SHP77 treated with DMSO at 0.1 percent for 48 hours (cell line): Measurements from ENCODE around the gene POGK.
"Not testable (repeated sequence)": the region's sequence is repeated elsewhere in the genome, so short reads cannot be mapped to it uniquely, and the experiment has no call there.

Experiments used
- DNase-seq: peaks from one replicate; lab custom pipeline; 2025; lab: John Stamatoyannopoulos, UW

POGK gene

GRCh38 chr1:166857995-166858394 lies 18.7 kb downstream of the POGK start:
- no peak for DNase-seq

GRCh38 chr1:166858726-166859419 lies 19.6 kb downstream of the POGK start:
- DNase-seq = no peak

GRCh38 chr1:166859597-166859996 lies 20.3 kb downstream of the POGK start:
- DNase-seq = no peak

- no peak for DNase-seq
These were observed 26.7 kb downstream of the POGK start for GRCh38 chr1:166865926-166866325.

GRCh38 chr1:166868639-166869038 lies 29.4 kb downstream of the POGK start:
- no peak for DNase-seq

- DNase-seq = no peak
These were observed 30.2 kb downstream of the POGK start for GRCh38 chr1:166869318-166870099.

GRCh38 chr1:166870584-166870983 lies 31.3 kb downstream of the POGK start:
- DNase-seq = no peak

- no peak for DNase-seq
These were observed 35.2 kb downstream of the POGK start for GRCh38 chr1:166874464-166874863.

GRCh38 chr1:166875302-166875733 lies 36.0 kb downstream of the POGK start:
- no peak for DNase-seq

- peak; percentile 99 for DNase-seq
These were observed 36.7 kb downstream of the POGK start, which contains the start of gene TADA1 for GRCh38 chr1:166875734-166876539. Gene TADA1 (minus strand): TSS chr1:166876264. CDS start chr1:166876233, 31 bp downstream.

- peak; percentile 42 for DNase-seq
These were observed 37.2 kb downstream of the POGK start for GRCh38 chr1:166876540-166876838.

- DNase-seq = not testable (repeated sequence)
These were observed 39.1 kb downstream of the POGK start for GRCh38 chr1:166878173-166878917.

GRCh38 chr1:166882893-166883292 lies 43.6 kb downstream of the POGK start:
- no peak for DNase-seq

GRCh38 chr1:166884040-166884642 lies 44.9 kb downstream of the POGK start:
- no peak for DNase-seq

GRCh38 chr1:166884971-166885370 lies 45.7 kb downstream of the POGK start:
- DNase-seq = no peak

- no peak for DNase-seq
These were observed 49.3 kb downstream of the POGK start for GRCh38 chr1:166888373-166889111.

- no peak for DNase-seq
These were observed 50.5 kb downstream of the POGK start for GRCh38 chr1:166889776-166890175.

GRCh38 chr1:166895766-166896165 lies 56.5 kb downstream of the POGK start:
- no peak for DNase-seq

GRCh38 chr1:166899769-166900168 lies 60.5 kb downstream of the POGK start:
- DNase-seq = no peak

GRCh38 chr1:166900987-166901386 lies 61.7 kb downstream of the POGK start:
- no peak for DNase-seq

- DNase-seq = no peak
These were observed 63.0 kb downstream of the POGK start for GRCh38 chr1:166902279-166902678.
